H1 (cell line): Measurements from ENCODE around the gene SEMA6A.

Experiments
- CBX5 ChIP-seq: fragments of 300-800, 300-1000 bp; sonication (generic); IDR thresholded peaks from 2 replicates; pipeline ENCODE4 v1.7.1; 2016; ENCODE audit warnings: antibody characterized with exemption, low read length, low read depth
- CHD2 ChIP-seq: IDR thresholded peaks from 2 replicates; pipeline ENCODE4 v1.6.1; 2012; ENCODE audit warnings: low read length, improper control_type of control experiment
- CREB1 ChIP-seq: IDR thresholded peaks from 2 replicates; pipeline ENCODE4 v1.6.1; 2012; ENCODE audit warnings: inconsistent platforms
- EZH2 ChIP-seq: fragments of 200-600 bp; sonication (generic); IDR thresholded peaks from 2 replicates; pipeline ENCODE4 v1.7.1; 2012; ENCODE audit warnings: low read depth, mild to moderate bottlenecking, moderate library complexity, low read length, inconsistent platforms; ENCODE audit not compliant: severe bottlenecking
- GABPA ChIP-seq: IDR thresholded peaks from 2 replicates; pipeline ENCODE4 v1.6.1; 2011; ENCODE audit warnings: mild to moderate bottlenecking, low read length, moderate library complexity, borderline replicate concordance; ENCODE audit not compliant: insufficient read depth
- JUND ChIP-seq: IDR thresholded peaks from 2 replicates; pipeline ENCODE4 v1.6.1; 2011; ENCODE audit warnings: mild to moderate bottlenecking, improper control_type of control experiment, low read length
- POLR2A ChIP-seq, 2 experiments: IDR thresholded peaks; 1 replicate in 1 of 2; 2 replicates in 1 of 2; pipeline ENCODE4 v1.6.1; 2011; ENCODE audit warnings: low read depth in 2 of 2, low read length in 2 of 2, mild to moderate bottlenecking in 2 of 2; ENCODE audit errors: control extremely low read depth in 1 of 2
- SRF ChIP-seq: IDR thresholded peaks from 2 replicates; pipeline ENCODE4 v1.6.1; 2011; ENCODE audit warnings: mild to moderate bottlenecking, low read depth, low read length, moderate library complexity
- TCF12 ChIP-seq: IDR thresholded peaks from 2 replicates; pipeline ENCODE4 v1.6.1; 2011; ENCODE audit warnings: low read depth, mild to moderate bottlenecking, low read length
- YY1 ChIP-seq: IDR thresholded peaks from 2 replicates; pipeline ENCODE4 v1.6.1; 2011; ENCODE audit warnings: low read depth, mild to moderate bottlenecking, low read length
- TF ChIP-seq, protein P1 (sequence below), 3 experiments: IDR thresholded peaks; 1 replicate in 2 of 3; 2 replicates in 1 of 3; pipeline versions ENCODE4 v1.5.1 to v1.6.1; 2011; ENCODE audit warnings: low read length in 3 of 3, mild to moderate bottlenecking in 3 of 3, inconsistent platforms in 2 of 3, low read depth in 1 of 3, moderate library complexity in 1 of 3; ENCODE audit not compliant: insufficient read depth in 1 of 3; ENCODE audit errors: control extremely low read depth in 1 of 3

GRCh38 chr5:116583085-116583861, 8.7 kb upstream of the SEMA6A start:
- TF ChIP-seq POLR2A (IDR thresholded peaks at IDR 0.05; ENCODE audit: control extremely low read depth in 1 of 2, low read depth in 2 of 2, low read length in 2 of 2) (no peak), CREB1 (no peak), JUND (no peak), CHD2 (no peak), GABPA (no peak), TCF12 (no peak), EZH2 (no peak), SRF (no peak), YY1 (no peak), CBX5 (no peak)
- TF ChIP-seq, protein P1, sequence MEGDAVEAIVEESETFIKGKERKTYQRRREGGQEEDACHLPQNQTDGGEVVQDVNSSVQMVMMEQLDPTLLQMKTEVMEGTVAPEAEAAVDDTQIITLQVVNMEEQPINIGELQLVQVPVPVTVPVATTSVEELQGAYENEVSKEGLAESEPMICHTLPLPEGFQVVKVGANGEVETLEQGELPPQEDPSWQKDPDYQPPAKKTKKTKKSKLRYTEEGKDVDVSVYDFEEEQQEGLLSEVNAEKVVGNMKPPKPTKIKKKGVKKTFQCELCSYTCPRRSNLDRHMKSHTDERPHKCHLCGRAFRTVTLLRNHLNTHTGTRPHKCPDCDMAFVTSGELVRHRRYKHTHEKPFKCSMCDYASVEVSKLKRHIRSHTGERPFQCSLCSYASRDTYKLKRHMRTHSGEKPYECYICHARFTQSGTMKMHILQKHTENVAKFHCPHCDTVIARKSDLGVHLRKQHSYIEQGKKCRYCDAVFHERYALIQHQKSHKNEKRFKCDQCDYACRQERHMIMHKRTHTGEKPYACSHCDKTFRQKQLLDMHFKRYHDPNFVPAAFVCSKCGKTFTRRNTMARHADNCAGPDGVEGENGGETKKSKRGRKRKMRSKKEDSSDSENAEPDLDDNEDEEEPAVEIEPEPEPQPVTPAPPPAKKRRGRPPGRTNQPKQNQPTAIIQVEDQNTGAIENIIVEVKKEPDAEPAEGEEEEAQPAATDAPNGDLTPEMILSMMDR (IDR thresholded peaks at IDR 0.05; ENCODE audit: control extremely low read depth in 1 of 3, insufficient read depth in 1 of 3, low read depth in 1 of 3, low read length in 3 of 3) = no peak
